Bronchus fibroblast of lung (primary cell): ENCODE data around the gene CRYGN. TPM values are rescaled to one million over a fixed set of nuclear protein-coding genes. Genes with fewer than 3 reads are reported as not detected.

Experiments used
- total RNA-seq: library from RNA; depleted of rRNA; stranded (reverse); fragments of >200 nt; gene quantifications from 2 replicates; pipeline ENCODE4 v1.2.3, GENCODE V29; 2015

Gene CRYGN
- total RNA-seq, result not detected in 2 replicates

GRCh38 chr7:151439855-151440798 lies at the start of gene CRYGN:
CRYGN (minus strand) TSS chr7:151440141; CDS start chr7:151439917, 224 bp downstream.

DNA sequence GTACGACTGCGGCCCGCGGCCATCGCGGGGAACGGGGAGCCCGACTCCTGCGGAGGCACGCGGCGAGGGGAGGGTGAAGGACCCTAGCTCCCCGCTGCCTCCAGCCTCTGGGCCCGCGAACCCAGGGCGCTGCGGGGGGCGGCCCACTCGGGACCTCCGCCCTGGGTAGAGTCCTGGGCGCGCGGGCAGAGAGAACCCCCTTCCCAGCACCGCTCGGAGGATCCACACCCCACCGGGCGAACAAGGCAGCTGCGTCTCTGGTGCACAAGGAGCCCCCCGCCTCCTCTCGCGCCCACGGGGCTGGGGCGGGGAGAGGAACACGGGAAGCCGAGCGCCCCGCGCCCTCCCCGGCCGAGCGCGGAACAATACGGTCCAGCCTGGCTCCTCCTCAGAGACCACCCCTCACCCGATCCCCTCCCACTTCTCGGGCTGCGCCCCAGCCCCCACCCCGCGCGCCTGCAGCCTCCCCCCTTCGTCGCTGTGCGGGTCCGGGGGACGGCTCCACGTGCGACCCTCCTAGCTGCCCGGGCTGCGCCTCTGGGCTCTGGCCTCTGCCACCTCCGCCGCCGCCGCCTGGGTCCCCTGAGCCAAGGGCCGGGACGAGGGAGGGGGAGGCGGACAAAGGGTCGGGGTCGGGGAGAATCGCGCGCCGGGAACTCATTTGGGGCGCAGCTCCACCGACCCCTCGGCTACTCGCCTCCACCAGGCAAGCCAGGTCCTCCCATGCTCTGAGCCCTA lies 30.1 kb downstream of the CRYGN start, which contains the start of gene WDR86:
TSS of gene WDR86 (minus strand) at position 372 of the 738 bp plus-strand sequence. CDS start 449 bp downstream, outside the sequence.

Other genes with a start within 250 kb of the CRYGN start
- gene H2BK1, start 229.7 kb downstream of the CRYGN start, total RNA-seq, result not detected in 2 replicates
- gene ABCF2, start 212.9 kb downstream of the CRYGN start, total RNA-seq, result 63.2 and 67.9 TPM in 2 replicates
- gene CHPF2, start 207.7 kb downstream of the CRYGN start, total RNA-seq, result 46.1 and 47.4 TPM in 2 replicates
- 22.4 and 26.9 TPM in 2 replicates for gene SMARCD3, start 191.4 kb downstream of the CRYGN start, total RNA-seq
- gene NUB1, start 98.3 kb downstream of the CRYGN start, total RNA-seq, result 22.7 and 29.6 TPM in 2 replicates
- 3.9 and 6.7 TPM in 2 replicates for gene WDR86, start 30.1 kb downstream of the CRYGN start, total RNA-seq
- gene RHEB, start 79.8 kb upstream of the CRYGN start, total RNA-seq, result 87.0 and 104 TPM in 2 replicates